Gastrocnemius medialis (tissue), 4 donors: ENCODE results near the gene PRKAR1A.

Experiments
- POLR2A ChIP-seq, 2 donors: fragments of 450-650 bp; IDR thresholded peaks; one replicate each; pipeline ENCODE4 v1.6.1; 2017; ENCODE audit warnings: antibody characterized with exemption in 2 of 2, mild to moderate bottlenecking in 2 of 2, moderate library complexity in 2 of 2
- TF ChIP-seq, protein P1 (sequence below), 5 experiments: fragments of 450-650 bp in 3 of 5; fragments of 200-600 bp in 2 of 5; sonication (generic) in 2 of 5; IDR thresholded peaks in 4 of 5; conservative IDR thresholded peaks in 1 of 5; 1 replicate in 4 of 5; 2 replicates in 1 of 5; pipeline ENCODE4 v1.5.1; 2016 to 2019; ENCODE audit warnings: antibody characterized with exemption in 5 of 5, mild to moderate bottlenecking in 3 of 5, moderate library complexity in 3 of 5

GRCh38 chr17:68556551-68556950 is 44.3 kb downstream of the PRKAR1A start:
- TF ChIP-seq, protein P1, sequence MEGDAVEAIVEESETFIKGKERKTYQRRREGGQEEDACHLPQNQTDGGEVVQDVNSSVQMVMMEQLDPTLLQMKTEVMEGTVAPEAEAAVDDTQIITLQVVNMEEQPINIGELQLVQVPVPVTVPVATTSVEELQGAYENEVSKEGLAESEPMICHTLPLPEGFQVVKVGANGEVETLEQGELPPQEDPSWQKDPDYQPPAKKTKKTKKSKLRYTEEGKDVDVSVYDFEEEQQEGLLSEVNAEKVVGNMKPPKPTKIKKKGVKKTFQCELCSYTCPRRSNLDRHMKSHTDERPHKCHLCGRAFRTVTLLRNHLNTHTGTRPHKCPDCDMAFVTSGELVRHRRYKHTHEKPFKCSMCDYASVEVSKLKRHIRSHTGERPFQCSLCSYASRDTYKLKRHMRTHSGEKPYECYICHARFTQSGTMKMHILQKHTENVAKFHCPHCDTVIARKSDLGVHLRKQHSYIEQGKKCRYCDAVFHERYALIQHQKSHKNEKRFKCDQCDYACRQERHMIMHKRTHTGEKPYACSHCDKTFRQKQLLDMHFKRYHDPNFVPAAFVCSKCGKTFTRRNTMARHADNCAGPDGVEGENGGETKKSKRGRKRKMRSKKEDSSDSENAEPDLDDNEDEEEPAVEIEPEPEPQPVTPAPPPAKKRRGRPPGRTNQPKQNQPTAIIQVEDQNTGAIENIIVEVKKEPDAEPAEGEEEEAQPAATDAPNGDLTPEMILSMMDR (IDR thresholded peaks at IDR 0.05 in 4 of 5, conservative IDR thresholded peaks at IDR 0.05 in 1 of 5): no peak
- no peak for TF ChIP-seq POLR2A (IDR thresholded peaks at IDR 0.05)
